DMS114 treated with DMSO at 0.1 percent for 48 hours (cell line): Measurements from ENCODE around the gene HES7.

Source experiments
- DNase-seq: peaks from one replicate; lab custom pipeline; 2025; ENCODE audit not compliant: unreplicated experiment; lab: John Stamatoyannopoulos, UW

The HES7 gene

DNA sequence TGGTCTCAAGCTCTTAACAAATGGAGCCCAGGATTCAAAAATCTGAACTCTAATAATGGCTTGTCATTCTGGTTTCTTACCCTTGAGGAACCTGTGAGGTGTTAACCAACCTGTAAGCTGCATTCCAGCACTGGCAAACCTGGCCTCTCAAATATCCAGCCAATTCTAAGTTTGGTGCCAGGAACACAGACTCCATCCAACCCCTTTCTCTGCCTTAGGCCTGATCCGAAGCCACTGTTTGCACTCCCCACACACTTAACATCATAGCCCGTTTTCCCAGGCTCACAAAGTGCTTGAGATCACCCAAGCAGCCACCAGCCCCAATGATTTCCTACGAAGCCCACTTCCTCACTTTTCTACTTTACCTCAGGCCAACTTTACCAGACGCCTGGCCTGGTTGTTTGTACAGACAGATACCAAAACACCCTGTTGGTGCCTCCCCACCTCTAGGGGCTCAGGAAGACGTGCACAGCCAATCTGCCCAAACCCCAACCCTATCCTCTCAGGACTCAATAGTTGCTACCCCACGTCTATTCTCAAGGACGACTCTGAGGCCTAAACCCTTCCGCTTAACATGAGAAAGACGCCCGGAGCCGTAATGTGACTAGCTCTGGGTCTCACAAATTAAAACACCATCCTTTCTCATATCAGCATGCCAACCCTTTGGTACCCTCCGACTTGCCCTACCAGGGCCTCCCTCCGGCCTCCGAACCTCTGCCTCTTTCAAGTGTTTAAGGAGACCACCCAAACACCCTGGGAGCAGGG is 31.5 kb upstream of the HES7 start:
- no peak for DNase-seq

- no peak for DNase-seq
These were observed 30.8 kb upstream of the HES7 start for GRCh38 chr17:8154608-8155155.

- peak; percentile 73 for DNase-seq
These were observed 30.2 kb upstream of the HES7 start for GRCh38 chr17:8153957-8154607.

- no peak for DNase-seq
These were observed 29.6 kb upstream of the HES7 start for GRCh38 chr17:8153525-8153956.

DNA sequence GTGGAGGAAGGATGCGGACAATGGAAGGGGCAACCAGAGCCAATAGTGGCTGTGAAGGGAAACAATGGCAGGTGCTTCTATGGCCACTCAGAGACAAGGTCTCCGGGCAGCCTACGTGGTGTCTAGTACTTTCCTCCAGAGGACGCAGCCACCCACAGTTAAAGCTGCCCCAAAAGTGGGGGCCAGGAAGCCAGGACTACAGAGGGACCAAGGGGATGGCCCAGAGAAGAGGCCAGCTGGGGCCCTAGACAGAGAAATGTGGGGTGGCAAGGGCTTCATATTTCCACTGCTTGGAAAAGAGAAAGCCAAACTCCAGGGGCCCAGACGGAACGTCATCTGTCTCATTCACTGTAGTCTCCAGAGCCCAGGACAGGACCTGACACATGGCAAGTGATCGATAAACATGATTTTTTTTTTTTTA is 29.1 kb upstream of the HES7 start:
- no peak for DNase-seq

GRCh38 chr17:8152112-8152775 is 28.3 kb upstream of the HES7 start, which contains the start of gene PER1:
PER1 (minus strand) TSS chr17:8152404; CDS start chr17:8150706, 1,698 bp downstream.
- peak; percentile 83 for DNase-seq

GRCh38 chr17:8151641-8152111 is 27.8 kb upstream of the HES7 start:
- no peak for DNase-seq

DNA sequence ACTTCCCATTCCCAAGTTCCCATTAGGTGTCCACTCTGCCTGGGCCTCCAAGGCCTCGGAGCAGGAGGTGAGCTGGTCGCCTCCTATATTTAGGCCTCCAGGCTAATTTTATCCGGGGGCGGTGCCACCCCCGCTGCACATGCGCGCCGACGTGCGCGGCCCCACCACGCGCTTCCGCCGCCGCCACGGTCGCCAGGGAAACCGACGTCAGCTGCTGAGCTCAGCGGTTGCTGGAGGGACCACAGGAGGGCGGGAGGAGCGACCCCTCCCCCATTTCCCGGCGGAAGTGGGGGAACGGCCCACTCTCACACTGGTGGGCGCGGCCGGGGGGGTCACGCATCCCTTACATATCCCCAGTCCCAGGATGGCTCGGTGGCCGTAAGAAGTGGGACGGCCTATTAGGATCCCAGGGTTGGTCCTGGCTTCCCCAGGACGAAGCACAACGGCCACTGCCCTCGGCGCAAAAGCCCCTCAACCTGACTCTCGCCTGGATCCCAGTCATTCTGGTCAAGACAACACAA is 27.3 kb upstream of the HES7 start:
- peak; percentile 62 for DNase-seq

DNA sequence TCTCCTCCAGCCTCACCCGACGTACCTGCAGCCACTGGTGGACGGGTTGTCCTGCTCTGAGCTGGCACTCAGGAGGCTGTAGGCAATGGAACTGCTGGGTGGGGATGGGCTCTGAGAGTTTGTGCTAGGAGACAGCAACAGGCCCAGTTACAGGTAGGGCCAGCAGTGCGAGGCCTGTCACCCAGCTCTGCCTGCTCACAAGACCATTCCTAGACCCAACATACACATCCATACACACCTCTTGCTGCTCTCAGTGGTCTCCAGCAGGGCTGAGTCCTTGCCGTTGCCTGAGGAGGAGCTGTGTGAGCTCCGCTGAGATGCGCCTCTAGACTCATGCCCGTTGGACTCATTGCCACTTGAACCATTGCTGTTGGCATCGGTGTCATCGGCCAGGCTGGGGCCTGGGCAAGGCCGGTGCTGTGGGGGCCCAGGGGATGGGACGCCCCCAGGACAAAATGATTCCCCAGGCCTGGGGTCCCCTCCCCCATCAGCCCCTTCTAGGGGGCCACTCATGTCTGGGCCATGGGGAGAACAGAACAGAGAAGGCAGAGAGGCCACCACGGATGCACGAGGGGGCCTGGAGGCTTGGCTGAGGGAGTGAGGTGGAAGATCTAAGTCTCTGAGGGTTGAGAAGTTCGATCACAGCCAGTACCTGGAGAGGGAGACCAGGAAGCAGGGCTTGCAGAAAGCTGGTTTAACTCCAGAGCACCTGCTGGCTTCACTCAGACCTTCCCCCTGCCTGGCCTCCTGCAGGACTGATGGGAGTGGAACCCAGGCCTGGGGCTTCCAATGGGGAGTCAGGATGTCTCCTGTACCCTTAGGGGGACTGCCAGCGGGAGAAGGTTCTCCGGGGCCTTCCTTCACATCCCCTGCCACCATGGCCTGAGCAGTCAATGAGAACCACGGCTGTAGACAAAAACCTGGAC is 26.6 kb upstream of the HES7 start:
- no peak for DNase-seq

DNA sequence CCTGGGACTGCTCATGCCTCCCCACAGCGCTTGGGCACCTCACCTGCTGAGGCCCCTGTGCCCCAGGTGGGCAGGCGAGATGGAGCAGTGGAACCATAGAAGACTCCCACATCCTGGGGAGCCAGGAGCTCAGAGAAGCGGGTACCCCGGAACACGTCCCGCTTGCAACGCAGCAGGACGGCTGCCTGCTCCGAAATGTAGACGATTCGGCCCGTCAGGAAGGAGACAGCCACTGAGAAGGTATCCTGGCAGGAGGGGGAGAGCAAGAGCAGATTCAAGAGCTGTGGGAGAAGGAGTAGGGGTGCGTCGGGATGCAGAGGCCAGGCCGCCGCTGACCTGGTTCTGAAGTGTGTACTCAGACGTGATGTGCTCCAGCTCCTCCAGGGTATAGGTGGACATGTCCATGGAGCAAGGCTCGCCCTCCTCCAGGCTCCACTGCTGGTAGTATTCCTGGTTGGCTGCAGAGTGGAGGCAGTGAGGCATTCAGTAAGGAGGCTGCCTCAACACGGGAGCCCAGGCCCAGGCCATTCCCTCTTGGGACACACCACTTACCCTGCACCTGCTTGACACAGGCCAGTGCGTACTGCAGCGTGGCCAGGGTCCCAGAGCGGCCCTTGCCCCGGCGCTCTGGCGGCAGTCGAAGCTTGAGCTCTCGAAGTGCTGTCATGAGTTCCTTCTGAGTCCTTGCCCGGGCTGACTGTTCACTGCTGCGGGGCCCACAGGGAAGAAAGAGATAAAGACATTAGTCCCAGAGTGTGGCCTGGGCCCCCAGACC is 25.7 kb upstream of the HES7 start:
- no peak for DNase-seq

GRCh38 chr17:8148560-8148959 is 24.7 kb upstream of the HES7 start:
- no peak for DNase-seq

GRCh38 chr17:8147805-8148404 is 24.0 kb upstream of the HES7 start:
- no peak for DNase-seq

- DNase-seq: no peak
These were observed 23.4 kb upstream of the HES7 start for GRCh38 chr17:8147141-8147804.

- no peak for DNase-seq
These were observed 22.7 kb upstream of the HES7 start for GRCh38 chr17:8146381-8147140.

GRCh38 chr17:8145811-8146210 is 21.9 kb upstream of the HES7 start:
- DNase-seq: no peak

- DNase-seq: no peak
These were observed 20.7 kb upstream of the HES7 start for GRCh38 chr17:8144401-8145231.
